Kidney epithelial cell (primary cell): Measurements from ENCODE around the gene KCNMA1. TPM values are rescaled to one million over a fixed set of nuclear protein-coding genes. Genes with fewer than 3 reads are reported as not detected.

Experiments
- DNase-seq: peaks from one replicate; pipeline ENCODE4 v3.0.0-alpha.2; 2010; ENCODE audit warnings: low read depth
- H3K27me3 ChIP-seq: 2 replicates; pipeline ENCODE4 v1.6.0; 2011; ENCODE audit warnings: low read length; ENCODE audit not compliant: control insufficient read depth, insufficient read depth
- H3K36me3 ChIP-seq: 2 replicates; pipeline ENCODE4 v1.5.1; 2011; ENCODE audit warnings: low read length; ENCODE audit not compliant: control insufficient read depth, insufficient read depth
- H3K4me3 ChIP-seq: 2 replicates; pipeline ENCODE4 v1.5.1; 2011; ENCODE audit warnings: low read depth, mild to moderate bottlenecking, control low read depth, low read length
- CTCF ChIP-seq: IDR thresholded peaks from 2 replicates; pipeline ENCODE4 v1.5.1; 2011; ENCODE audit warnings: mild to moderate bottlenecking, moderate library complexity, low read length, control low read depth, inconsistent platforms; ENCODE audit not compliant: insufficient read depth, poor library complexity, severe bottlenecking
- total RNA-seq: library from RNA; depleted of rRNA; stranded (reverse); fragments of >200 nt; gene quantifications from 2 replicates; pipeline ENCODE4 v1.2.3, GENCODE V29; 2015

KCNMA1 gene
- total RNA-seq, 1 donor from 2014 or later, result 18.9 TPM

DNA sequence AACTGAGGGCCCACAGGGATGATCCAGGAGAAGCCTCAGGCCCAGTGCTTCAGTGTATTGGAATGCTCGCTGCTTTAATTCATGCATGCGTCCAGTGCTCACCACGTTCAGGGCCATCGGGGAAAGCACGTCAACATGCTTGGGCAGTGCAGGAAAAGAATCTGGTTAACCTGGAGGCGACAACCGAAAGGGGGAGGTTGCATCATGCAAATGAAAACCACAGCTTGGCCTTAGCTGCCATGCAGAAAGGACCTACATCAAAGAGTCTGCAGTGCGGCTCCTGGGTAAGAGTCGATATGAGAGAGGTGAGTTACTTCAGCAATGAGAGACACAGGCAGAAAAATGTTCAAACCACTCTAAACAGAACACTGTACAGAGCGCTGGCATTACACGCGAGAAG, 440.1 kb downstream of the KCNMA1 start:
- Histone ChIP-seq H3K4me3 (no peak overlapping the region), H3K36me3 (no peaks in the 10 kb centered on the region), H3K27me3 (no peaks in the 10 kb centered on the region)
- DNase-seq, result no peak
- no peak for TF ChIP-seq CTCF

DNA sequence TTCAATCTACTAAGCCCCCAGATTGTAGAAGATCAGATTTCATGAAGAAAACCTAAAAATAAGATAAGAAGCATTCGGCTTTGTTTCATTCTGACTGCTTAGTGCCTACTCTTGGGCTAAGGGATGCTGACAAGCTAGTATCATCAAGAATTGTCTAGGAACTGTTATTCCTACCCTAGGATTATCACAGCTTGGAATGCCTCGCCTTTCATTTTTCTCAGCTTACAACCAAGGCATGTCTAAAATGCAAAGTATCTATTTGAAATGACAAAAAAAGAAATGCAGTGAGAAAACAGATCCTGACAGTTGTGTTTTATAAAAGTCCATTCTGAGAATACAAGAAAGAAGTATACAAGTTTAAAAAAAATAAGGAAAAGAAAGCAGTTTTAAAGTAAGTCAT, 441.0 kb downstream of the KCNMA1 start:
- no peak for TF ChIP-seq CTCF
- H3K27me3 ChIP-seq, result no peaks in the 10 kb centered on the region
- no peak for DNase-seq

GRCh38 chr10:77195101-77195500, 442.5 kb downstream of the KCNMA1 start:
- DNase-seq, result peak; percentile 95
- Histone ChIP-seq H3K36me3 (no peaks in the 10 kb centered on the region), H3K27me3 (no peaks in the 10 kb centered on the region), H3K4me3 (no peak overlapping the region)
- TF ChIP-seq CTCF, result no peak

More for the DNA sequence above, 441.0 kb downstream of the KCNMA1 start:
- H3K36me3 ChIP-seq, result no peaks in the 10 kb centered on the region
- no peak overlapping the region for H3K4me3 ChIP-seq

DNA sequence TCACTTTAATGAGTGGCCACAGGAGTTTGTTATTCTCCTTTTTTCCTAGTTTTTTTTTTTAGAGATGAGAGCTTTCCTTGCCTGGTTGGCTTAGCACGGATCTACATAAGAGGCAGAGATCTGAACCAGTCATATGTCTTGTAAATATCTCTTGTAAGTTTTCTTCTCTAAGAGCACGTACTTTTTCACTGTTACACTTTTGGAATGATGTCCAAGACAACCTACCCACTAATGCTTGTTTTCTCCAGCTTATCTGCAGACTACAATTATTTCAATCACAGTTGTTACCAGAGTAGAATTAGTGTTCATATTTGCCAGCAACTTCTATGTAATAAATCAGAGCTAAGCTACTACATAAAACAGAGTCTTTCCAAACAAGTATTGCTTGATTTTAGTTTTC, 444.6 kb downstream of the KCNMA1 start:
- Histone ChIP-seq H3K27me3 (no peaks in the 10 kb centered on the region), H3K36me3 (no peaks in the 10 kb centered on the region), H3K4me3 (no peak overlapping the region)
- DNase-seq, result no peak
- TF ChIP-seq CTCF, result no peak

- H3K27me3 ChIP-seq, result no peaks in the 10 kb centered on the region
- no peak for DNase-seq
- H3K4me3 ChIP-seq, result no peak overlapping the region
- no peaks in the 10 kb centered on the region for H3K36me3 ChIP-seq
- TF ChIP-seq CTCF, result no peak
These were observed 445.2 kb downstream of the KCNMA1 start for GRCh38 chr10:77192402-77192801.

- Histone ChIP-seq H3K36me3 (no peaks in the 10 kb centered on the region), H3K27me3 (no peaks in the 10 kb centered on the region), H3K4me3 (no peak overlapping the region)
- TF ChIP-seq CTCF, result no peak
- no peak for DNase-seq
These were observed 446.1 kb downstream of the KCNMA1 start for GRCh38 chr10:77191324-77192049.
